GM12891 (cell line): ENCODE data around the gene PWP2.
"Not testable (repeated sequence)": the region's sequence is repeated elsewhere in the genome, so short reads cannot be mapped to it uniquely, and the experiment has no call there.

Source experiments
- DNase-seq: peaks from one replicate; pipeline ENCODE4 v3.0.0; 2011; ENCODE audit warnings: low spot score; ENCODE audit not compliant: insufficient read length
- FAIRE-seq: peaks from 2 replicates; lab custom pipeline; 2011; peaks lifted over from hg19 to GRCh38; lab: Jason Lieb, UNC

Gene PWP2

GRCh38 chr21:44144784-44145602 lies 37.8 kb downstream of the PWP2 start:
- not testable (repeated sequence) for FAIRE-seq, DNase-seq

GRCh38 chr21:44145616-44146015 lies 38.4 kb downstream of the PWP2 start:
- FAIRE-seq, DNase-seq: not testable (repeated sequence)

GRCh38 chr21:44147108-44147507 lies 39.9 kb downstream of the PWP2 start:
- FAIRE-seq, DNase-seq: not testable (repeated sequence)

GRCh38 chr21:44150255-44150654 lies 43.1 kb downstream of the PWP2 start:
- not testable (repeated sequence) for DNase-seq, FAIRE-seq

GRCh38 chr21:44153214-44153888 lies 46.2 kb downstream of the PWP2 start:
- FAIRE-seq: peak; percentile 9
- not testable (repeated sequence) for DNase-seq

- DNase-seq: not testable (repeated sequence)
- FAIRE-seq: peak; percentile 85
Observed at GRCh38 chr21:44153889-44154228, 46.7 kb downstream of the PWP2 start.

- DNase-seq, FAIRE-seq: not testable (repeated sequence)
Observed at GRCh38 chr21:44154816-44155230, 47.6 kb downstream of the PWP2 start.

GRCh38 chr21:44155231-44155993 lies 48.2 kb downstream of the PWP2 start:
- not testable (repeated sequence) for DNase-seq
- peak; percentile 99 for FAIRE-seq

- not testable (repeated sequence) for DNase-seq, FAIRE-seq
Observed at GRCh38 chr21:44155994-44156380, 48.8 kb downstream of the PWP2 start.

- DNase-seq: not testable (repeated sequence)
- peak; percentile 91 for FAIRE-seq
Observed at GRCh38 chr21:44157439-44158081, 50.4 kb downstream of the PWP2 start.

GRCh38 chr21:44158082-44158468 lies 50.9 kb downstream of the PWP2 start:
- FAIRE-seq, DNase-seq: not testable (repeated sequence)

GRCh38 chr21:44159349-44160297 lies 52.4 kb downstream of the PWP2 start:
- not testable (repeated sequence) for DNase-seq
- peak; percentile 98 for FAIRE-seq

- not testable (repeated sequence) for FAIRE-seq, DNase-seq
Observed at GRCh38 chr21:44160298-44160672, 53.1 kb downstream of the PWP2 start.

- FAIRE-seq: peak; percentile 90
- DNase-seq: not testable (repeated sequence)
Observed at GRCh38 chr21:44160821-44161220, 53.6 kb downstream of the PWP2 start.

- DNase-seq, FAIRE-seq: not testable (repeated sequence)
Observed at GRCh38 chr21:44163167-44163653, 56.0 kb downstream of the PWP2 start.

- FAIRE-seq, DNase-seq: not testable (repeated sequence)
Observed at GRCh38 chr21:44165933-44166332, 58.7 kb downstream of the PWP2 start.

GRCh38 chr21:44167527-44167926 lies 60.3 kb downstream of the PWP2 start:
- DNase-seq: not testable (repeated sequence)
- FAIRE-seq: peak; percentile 56

- not testable (repeated sequence) for DNase-seq, FAIRE-seq
Observed at GRCh38 chr21:44170326-44170725, 63.1 kb downstream of the PWP2 start.
